ENCODE results near the gene DPH2. TPM values are rescaled to one million over a fixed set of nuclear protein-coding genes. Genes with fewer than 3 reads are reported as not detected.

Gene DPH2
- total and polyA plus RNA-seq, 2 of the 8 experiments (the other 6 are each of a cell fraction or from before 2014, with no cell fraction given): 64.9 to 92.1 TPM

- Histone ChIP-seq H4K8ac (ENCODE audit: extremely low read depth, insufficient read depth, low read length) (no peak overlapping the region), H3K23me2 (ENCODE audit: low read depth, low read length) (no peaks in the 10 kb centered on the region), H2BK12ac (ENCODE audit: low read depth, low read length) (no peak overlapping the region), H4K5ac (ENCODE audit: insufficient read length, low read depth, low read length) (no peak overlapping the region), H3K4me3 (ENCODE audit: extremely low read depth in 1 of 4, insufficient read depth in 2 of 4, low read depth in 3 of 4, low read length in 4 of 4) (no peak overlapping the region), H3K36me3 (ENCODE audit: control insufficient read depth in 2 of 4, insufficient read depth in 4 of 4, low read length in 3 of 4) (peaks cover 0 to 2% (median 0%) of the 10 kb centered on the region in 4 experiments; a peak in 1 of 8 replicates), H3K56ac (replicated peaks; ENCODE audit: insufficient read length, low read depth, low read length) (no peak overlapping the region), H2BK120ac (replicated peaks; ENCODE audit: low read depth, low read length) (no peak overlapping the region), H3K9ac (replicated peaks in 1 of 4; ENCODE audit: extremely low read depth in 1 of 4, low read depth in 3 of 4, low read length in 3 of 4) (no peak overlapping the region), H4K20me1 (replicated peaks in 1 of 2; ENCODE audit: control insufficient read depth in 1 of 2, insufficient read depth in 2 of 2, low read length in 2 of 2) (peaks cover 0 to 8% of the 10 kb centered on the region in 2 experiments), H3K27ac (ENCODE audit: low read depth, low read length) (no peak overlapping the region), H2AK5ac (ENCODE audit: low read depth, low read length) (no peak overlapping the region), H3K4ac (replicated peaks; ENCODE audit: insufficient read length, low read depth, low read length) (no peak overlapping the region), H3K79me2 (ENCODE audit: control insufficient read depth in 1 of 2, insufficient read depth in 2 of 2, low read length in 2 of 2) (no peaks in the 10 kb centered on the region), H3K9me3 (ENCODE audit: insufficient read depth in 2 of 2, low read depth in 1 of 2, low read length in 1 of 2) (no peaks in the 10 kb centered on the region), H3K4me1 (replicated peaks in 1 of 4; ENCODE audit: control insufficient read depth in 3 of 4, insufficient read depth in 4 of 4, low read length in 3 of 4) (peaks cover 0 to 8% (median 2%) of the 10 kb centered on the region in 4 experiments; a peak in 3 of 7 replicates), H2AFZ (ENCODE audit: low read length) (no peak overlapping the region), H2BK20ac (ENCODE audit: low read length) (no peak overlapping the region), H3K79me1 (ENCODE audit: low read depth, low read length) (no peaks in the 10 kb centered on the region), H3K27me3 (replicated peaks in 1 of 4; ENCODE audit: control insufficient read depth in 3 of 4, extremely low read depth in 1 of 4, insufficient read depth in 3 of 4, low read length in 3 of 4) (no peaks in the 10 kb centered on the region), H4K91ac (replicated peaks; ENCODE audit: insufficient read length, low read length) (no peak overlapping the region), H2BK15ac (ENCODE audit: low read length) (no peak overlapping the region), H3K23ac (ENCODE audit: insufficient read length) (no peak overlapping the region), H3K18ac (ENCODE audit: extremely low read depth, low read length) (no peak overlapping the region), H2BK5ac (ENCODE audit: low read depth, low read length) (no peak overlapping the region), H3K14ac (ENCODE audit: insufficient read length) (no peak overlapping the region), H3K4me2 (ENCODE audit: insufficient read depth in 1 of 2, low read depth in 2 of 2, low read length in 2 of 2) (no peak overlapping the region)
- WGBS, 2 experiments (ENCODE audit: extremely low coverage in 1 of 2, insufficient coverage in 1 of 2, insufficient read length in 1 of 2, insufficient replicate concordance in 2 of 2, low coverage in 1 of 2, low lambda C conversion rate in 2 of 2, missing lambda C conversion rate in 1 of 2): 80% methylated on average over 8 of the region's 8 CpGs; no CpG with 5 or more reads in 1 of the 2 experiments
- DNase-seq (ENCODE audit: low read depth in 1 of 2, low spot score in 2 of 2) (no peak), FAIRE-seq (no peak)
- POLR2A ChIA-PET (ENCODE audit: partially characterized antibody): interaction anchor here (0.6 to 27.1 kb wide), 6 partner anchors 4 to 54 kb away, joined by 3 to 544 read pairs (median 8); partner anchors contain the start of gene SLC6A9
- CTCF ChIA-PET (ENCODE audit: partially characterized antibody): interaction anchor here (0.8 to 16.6 kb wide), 8 partner anchors 11 to 249 kb away, joined by 3 to 252 read pairs (median 6); partner anchors contain the start of gene SLC6A9
- TF ChIP-seq MAX (IDR thresholded peaks at IDR 0.05) (no peak), MAFK (IDR thresholded peaks at IDR 0.05; ENCODE audit: low read depth, low read length) (no peak), JUND (IDR thresholded peaks at IDR 0.05; ENCODE audit: low read length) (no peak), KDM5A (IDR thresholded peaks at IDR 0.05; ENCODE audit: low read length) (no peak), E2F6 (IDR thresholded peaks at IDR 0.05) (no peak), CTCF (IDR thresholded peaks at IDR 0.05; ENCODE audit: control extremely low read depth in 1 of 3, insufficient read depth in 1 of 3, low read depth in 1 of 3, low read length in 3 of 3) (no peak), TBP (IDR thresholded peaks at IDR 0.05; ENCODE audit: low read depth, low read length) (no peak), ASH2L (IDR thresholded peaks at IDR 0.05; ENCODE audit: low read length) (no peak), TCF12 (IDR thresholded peaks at IDR 0.05; ENCODE audit: low read depth, low read length) (no peak)
Measured at GRCh38 chr1:44014365-44015104, 44.7 kb downstream of the DPH2 start.

Data from H1 (cell line).